Measurements from ENCODE around the gene NRARP.
A peak's percentile ranks its signal among the peaks of the same experiment; 100 is the strongest.

- TF ChIP-seq CTCF (IDR thresholded peaks at IDR 0.05; ENCODE audit: low read length) (no peak), EZH2 (IDR thresholded peaks at IDR 0.05; ENCODE audit: borderline replicate concordance, low read length) (0 out of 2 replicates have a peak, but pooled peaks have one; percentile 65)
Measured at GRCh38 chr9:137301081-137301947, 757 bp downstream of the NRARP start.

All from OCI-LY1 (cell line).